Putamen (tissue), 1 donor: ENCODE measurements around the gene SLC34A1.

ENCODE experiments used
- DNase-seq: peaks from one replicate; pipeline ENCODE4 v3.0.0-alpha.2; 2016; ENCODE audit warnings: low spot score

The SLC34A1 gene

DNA sequence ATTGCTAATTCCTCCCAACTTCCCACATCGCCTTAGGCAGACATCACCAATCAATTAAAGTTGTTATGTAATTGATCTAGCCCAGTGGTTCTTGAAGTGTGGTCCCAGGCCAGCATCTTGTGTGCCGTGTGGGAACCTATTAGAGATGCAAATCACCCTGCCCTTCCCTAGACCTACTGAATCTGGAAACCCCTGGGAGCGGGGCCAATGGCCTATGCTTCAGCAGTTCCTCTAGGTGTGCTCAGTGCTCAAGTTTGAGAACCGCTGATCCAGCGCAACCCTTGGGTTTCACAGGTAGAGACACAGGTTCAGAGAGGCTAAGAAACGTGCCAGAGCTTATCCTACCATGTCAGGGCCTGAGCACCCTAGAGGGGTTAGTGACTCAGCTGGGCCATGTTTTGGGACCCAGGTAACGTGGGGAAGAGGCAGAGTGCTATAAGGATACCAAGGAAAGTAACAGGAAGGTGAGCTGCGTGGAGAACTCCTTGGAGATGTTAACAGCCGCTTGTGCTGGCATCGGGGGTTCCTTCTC is 4.4 kb downstream of the SLC34A1 start:
- no peak for DNase-seq

DNA sequence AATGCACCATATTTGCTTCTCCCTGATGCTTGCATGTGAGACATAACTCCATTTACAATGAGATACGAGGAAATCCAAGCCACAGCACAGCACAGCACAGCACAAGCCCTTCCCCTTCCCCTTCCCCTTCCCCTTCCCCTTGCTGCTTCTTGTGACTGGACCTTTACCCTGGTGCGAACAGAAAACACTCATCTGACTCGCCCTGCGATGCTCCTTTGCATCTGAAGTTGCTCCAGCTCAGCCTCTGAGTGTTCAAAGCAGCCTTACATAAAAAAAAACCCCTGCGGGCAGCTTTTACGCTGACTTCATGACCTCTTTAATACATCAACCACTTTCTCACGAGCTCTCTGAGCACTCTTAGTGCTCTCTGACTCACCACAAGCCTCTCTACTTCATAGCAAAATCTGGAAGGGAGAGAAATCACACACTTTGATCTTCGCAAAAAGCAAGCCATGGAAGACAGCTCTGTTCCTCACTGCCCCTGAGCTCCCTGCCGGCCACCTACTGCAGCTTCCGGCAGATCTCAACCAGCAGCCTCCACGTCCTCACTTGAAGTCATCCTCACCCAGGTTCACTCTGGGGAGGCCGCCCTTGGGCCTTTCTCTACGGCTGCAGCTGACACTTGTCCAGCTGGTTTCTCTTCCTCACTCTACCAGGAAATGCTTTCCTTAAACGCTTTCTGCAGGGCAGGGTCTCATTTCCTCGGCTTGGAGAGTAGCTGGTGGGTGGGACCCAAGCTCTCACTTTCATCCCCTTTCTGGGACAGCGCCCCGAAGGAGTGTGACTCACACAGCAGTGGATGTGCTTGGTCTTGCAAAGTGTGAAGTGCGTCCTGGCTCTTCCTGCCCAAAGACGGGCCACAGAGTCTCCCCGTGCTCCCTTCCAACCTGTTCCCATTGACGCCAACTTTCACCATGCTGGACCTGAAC is 5.3 kb downstream of the SLC34A1 start:
- no peak for DNase-seq

DNA sequence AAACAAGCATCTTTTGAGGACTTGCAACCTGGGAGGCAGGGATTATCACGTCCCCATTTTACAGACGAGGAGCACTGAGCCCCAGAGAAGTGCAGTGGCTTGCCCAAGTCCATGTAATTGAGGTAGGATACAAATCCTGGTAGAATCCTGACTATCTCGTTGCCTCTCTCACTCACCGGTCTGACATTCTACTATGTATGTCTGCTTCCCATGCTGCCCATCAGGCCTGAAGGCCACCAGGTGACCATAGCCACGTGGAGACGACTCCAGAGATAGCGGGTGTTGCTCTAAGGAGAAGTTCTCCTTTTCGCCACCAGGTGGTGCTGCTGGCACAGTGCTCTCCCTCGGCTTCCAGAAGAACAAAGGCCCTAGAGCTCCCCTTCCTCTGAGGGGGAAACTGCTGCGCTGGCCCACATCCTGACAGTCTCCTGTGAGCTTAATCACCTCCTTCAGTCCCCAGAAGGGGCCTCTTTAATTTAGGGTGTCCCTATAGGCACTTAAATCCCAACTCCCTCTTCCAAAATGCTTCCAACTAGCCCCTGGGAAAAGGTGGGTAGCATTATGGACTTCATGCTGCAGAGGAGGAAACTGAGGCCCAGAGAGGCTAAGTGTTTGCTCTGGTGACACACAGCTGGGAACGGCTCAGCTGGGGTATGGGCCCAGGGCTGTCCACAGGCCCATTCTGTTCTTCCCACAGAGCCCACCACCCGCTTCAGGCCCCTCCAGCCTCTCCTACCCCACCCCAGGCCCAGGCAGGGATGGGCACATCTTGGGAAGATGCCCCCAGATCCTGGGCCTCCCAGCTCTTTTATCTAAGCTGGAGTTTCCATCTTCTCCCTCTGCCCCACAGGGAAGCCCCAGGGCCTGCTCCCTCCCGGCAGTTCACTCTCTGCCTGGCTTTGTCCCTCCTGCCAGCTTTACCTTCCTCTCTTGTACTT is 6.4 kb downstream of the SLC34A1 start:
- peak; percentile 62 for DNase-seq

DNA sequence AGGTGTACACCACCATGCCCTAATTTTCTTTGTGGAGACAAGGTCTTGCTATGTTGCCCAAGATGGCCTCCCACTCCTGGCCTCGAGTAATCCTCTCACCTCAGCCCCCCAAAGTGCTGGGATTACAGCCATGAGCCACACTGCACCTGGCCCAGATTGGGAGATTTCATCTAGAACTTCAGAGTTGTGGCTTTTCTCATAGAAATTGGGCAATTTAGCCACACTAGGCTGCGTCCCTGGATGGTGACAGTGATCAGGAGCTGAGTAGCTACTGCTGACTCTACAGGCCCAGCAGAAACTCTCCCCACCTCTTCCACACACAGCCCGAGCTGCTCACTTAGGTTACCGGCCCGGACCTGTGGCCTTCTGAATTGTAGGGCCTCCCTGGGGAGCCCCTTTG is 8.5 kb downstream of the SLC34A1 start:
- DNase-seq, result no peak

DNA sequence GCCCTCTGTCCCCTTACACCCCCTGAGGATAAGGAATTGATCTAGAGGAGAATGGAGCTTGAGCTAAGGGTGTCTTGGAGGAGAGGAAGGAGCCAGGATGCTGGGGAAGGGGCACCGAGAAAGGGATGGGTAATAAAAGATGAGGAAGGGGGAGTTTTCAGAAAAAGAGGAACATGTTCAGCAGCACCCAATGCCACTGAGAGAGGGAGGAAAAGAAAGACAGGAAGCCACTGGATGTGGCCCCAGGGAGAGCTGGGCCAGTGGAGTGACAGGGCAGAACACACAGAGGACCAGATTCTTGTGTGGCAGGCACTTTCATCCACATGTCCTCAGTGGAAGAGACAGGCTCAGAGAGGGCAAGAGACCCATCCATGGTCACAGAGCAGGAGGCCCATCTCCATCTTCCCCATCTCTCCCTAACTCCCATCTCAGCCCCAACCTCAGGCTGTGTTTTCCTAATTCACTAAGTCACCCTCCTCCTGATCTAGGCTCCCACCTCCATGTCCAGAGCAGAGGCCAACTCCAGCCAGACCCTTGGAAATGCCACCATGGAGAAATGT is 9.1 kb downstream of the SLC34A1 start:
- DNase-seq, result no peak

DNA sequence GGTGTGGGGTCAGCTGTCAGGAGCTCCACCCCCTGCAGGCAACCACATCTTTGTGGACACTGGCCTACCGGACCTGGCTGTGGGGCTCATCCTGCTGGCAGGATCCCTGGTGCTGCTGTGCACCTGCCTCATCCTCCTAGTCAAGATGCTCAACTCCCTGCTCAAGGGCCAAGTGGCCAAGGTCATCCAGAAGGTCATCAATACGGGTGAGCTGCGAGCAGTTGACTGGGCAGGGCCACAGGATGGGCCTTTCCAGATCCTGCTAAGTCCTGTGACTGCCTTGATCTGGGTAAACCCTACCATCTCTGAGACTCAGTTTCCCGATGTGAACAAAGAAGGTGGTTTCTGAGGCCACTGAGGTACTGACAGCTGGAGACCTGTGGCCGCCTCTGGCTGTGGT is 9.8 kb downstream of the SLC34A1 start:
- DNase-seq, result no peak

DNA sequence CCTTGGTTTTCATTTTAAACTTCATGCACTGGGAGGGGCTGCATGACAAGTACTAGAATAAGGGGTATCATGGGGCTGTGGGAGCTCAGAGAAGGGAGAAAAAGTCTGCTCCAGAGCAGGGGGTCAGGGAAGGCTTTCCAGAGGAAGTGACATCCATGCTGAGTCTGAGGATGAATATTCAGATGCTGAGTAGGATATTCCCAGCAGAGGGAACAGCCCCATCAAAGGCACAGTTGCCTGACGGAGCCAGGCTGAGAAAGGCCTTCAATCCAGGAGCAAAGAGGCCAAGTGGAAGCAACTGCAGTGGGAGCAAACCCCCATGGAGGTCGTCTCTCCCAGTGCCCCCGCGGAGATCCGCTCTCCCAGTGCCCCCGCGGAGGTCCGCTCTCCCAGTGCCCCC is 11.8 kb downstream of the SLC34A1 start:
- no peak for DNase-seq

DNA sequence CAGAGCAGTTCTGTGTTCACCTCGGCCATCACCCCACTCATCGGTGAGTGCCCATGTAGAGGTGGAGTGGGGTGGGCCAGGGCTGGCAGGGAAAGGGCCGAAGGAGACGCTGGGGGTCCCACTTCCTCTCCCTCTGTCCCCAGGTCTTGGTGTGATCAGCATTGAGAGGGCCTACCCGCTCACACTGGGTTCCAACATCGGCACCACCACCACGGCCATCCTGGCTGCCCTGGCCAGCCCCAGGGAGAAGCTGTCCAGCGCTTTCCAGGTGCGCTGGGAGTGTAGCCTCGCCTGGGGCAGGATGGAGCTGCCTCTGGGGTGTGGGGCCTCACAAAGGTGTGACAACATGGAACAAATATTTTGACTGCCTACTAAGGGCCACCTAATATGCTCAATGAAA is 12.6 kb downstream of the SLC34A1 start:
- no peak for DNase-seq

DNA sequence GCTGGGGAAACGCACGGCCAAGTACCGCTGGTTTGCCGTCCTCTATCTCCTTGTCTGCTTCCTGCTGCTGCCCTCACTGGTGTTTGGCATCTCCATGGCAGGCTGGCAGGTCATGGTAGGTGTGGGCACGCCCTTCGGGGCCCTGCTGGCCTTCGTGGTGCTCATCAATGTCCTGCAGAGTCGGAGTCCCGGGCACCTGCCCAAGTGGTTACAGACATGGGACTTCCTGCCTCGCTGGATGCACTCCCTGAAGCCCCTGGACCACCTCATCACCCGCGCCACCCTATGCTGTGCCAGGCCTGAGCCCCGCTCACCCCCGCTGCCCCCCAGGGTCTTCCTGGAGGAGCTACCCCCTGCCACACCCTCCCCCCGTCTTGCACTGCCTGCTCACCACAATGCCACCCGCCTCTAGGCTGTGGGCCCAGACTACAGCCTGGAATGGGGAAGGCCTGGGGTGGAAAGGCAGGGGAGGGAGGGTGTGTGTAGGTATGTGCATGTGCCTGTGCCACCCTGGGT is 13.7 kb downstream of the SLC34A1 start:
- no peak for DNase-seq

DNA sequence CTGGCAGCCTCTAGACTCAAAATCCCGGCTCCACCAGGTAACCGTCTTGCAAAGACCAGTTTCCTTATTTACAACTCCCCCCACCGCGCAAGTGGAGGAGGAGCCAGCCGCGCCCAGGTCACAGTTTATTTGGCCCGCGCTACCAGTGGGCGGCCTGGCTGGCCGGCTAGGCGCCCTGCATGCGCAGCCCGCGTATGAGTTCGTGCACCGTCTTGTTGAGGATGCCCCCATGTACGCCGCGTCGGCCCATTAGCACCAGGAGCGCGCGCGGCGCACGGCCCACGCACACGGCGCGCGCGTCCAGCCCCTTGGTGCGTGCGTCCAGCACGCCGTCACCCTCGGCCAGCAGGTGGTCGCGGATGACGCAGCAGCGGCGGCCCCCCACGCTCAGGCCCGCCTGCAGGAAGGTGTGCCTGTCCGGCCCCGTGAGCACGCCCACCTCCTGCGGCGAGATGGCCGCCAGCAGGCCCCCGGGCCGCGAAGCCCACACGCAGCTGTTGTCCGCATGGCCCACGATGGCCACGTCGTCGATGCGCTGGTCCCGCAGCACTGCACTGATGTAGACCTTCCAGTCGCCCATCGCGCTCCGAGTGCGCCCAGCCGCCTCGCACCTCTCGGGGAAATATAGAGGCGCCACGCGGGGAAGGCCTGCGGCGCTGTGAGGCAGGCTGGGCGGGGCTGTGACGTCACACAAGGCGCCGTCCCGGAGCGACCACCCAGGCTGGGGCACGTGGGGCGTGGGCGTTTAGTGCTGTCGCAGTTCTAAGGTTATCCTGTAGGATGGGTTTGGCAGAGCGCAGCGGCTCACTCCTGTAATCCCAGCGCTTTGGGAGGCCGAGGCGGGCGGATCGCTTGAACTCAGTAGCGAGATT is 16.0 kb downstream of the SLC34A1 start, which contains the start of gene PFN3:
TSS of gene PFN3 (minus strand) at position 665 of the 872 bp plus-strand sequence. CDS start at position 580, 85 bp downstream.
- DNase-seq, result no peak

DNA sequence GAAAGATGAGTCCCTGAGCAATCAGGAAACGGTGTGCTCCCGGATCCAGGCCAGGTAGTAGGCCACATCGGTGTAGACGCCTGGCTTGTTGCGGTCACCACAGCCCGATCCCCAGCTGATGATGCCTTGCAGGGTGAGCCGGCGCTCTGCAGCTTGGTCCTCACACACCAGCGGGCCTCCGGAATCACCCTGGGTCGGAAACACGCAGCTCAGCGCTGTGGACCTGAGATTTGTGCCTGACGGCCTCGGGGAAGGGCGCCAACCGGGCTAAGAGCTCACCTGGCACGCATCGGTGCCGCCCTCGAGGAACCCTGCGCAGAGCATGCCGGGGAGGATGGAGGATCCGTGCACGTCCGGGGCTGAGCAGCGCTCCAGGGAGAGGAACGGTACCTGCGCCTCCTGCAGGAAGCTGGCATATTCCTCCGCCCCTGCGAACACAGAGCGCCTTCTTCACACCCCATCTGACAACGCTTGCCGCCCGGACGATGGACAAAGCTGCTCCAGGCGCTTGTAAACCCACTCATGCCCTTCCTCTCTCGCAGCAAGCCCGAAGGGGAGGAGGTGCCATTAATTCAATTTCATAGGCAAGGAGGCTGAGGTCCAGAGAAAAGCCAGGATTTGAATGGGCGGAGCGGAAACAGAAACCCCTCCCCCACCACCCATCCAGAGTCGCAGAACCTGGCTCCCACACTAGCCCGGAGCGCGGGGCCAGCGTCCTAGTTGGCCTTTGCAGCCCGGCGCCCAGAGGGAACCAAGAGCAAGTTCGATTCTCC is 18.2 kb downstream of the SLC34A1 start:
- peak; percentile 58 for DNase-seq

DNA sequence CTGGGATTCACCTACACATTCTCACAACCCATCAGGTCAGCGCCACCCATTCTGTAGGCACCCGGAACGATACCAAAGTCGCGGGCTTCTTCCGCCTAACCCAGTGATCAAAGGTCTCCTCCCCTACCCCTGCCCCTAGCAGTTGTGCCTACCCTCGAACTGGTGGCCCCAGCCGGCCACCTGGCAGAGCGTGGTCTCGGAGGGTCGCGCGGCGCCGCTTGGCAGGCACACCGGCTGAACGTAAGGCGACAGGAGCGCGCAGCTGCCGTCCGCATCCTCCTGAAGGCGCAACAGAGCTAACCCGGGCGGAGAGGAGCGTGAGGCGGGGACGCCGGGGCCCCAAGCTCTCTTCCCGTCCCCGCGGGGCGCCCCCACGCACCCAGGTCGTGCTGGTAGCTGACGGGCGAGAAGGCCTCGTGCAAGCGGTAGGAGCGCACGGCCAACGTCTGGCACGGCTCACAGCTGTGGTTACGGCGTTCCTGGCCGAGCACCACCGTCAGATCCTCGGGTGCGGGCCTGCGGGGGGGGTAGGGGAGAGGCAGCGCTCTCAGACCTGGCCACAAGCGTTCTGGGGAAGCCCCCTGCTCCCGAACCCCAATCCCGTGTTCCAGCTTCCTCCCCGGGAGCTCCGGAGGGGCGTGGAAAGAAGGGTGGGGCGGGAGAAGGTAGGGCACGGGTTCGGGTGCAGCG is 19.0 kb downstream of the SLC34A1 start:
- DNase-seq, result no peak

DNA sequence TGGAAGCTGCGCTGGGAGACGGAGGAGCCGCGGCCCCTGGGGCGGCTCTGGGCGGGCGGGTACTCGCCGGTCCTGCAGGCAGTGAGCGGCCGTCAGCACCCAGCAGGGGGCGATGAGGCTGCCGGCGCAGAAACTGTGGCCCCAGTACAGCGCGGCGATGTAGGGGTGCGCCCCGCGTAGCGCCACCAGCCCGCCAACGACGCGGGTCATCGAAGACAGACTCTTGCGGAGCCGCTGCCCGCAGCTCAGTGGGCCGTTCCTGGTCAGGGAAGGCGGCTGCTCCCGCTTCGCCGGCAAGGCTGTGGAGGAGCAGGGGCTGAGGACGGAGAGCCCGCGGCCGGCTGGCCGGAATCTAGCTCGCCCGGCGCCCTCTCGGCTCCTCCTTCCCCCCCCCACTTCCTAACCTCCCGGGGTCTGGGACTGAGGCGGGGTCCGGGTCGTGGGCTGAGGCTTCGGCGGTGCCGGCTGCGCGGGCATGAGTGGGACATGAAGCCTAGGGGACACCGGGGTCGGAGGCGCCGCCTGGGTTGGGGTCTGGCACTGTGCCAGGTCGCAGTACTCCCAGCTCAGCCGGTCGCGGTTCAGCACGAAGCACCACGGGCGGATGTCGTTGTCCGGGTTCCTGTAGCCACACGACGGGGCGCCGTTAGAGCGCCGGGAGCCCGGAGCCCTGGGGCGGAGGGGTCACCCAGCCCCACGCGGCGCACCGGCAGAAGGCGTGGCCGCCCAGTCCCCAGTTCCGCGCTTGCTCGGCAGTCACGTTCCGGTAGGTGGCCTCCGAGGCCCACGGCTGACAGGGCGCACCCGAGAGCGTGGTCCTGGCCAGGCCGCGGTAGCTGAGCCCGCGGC is 19.8 kb downstream of the SLC34A1 start:
- DNase-seq, result peak; percentile 49

DNA sequence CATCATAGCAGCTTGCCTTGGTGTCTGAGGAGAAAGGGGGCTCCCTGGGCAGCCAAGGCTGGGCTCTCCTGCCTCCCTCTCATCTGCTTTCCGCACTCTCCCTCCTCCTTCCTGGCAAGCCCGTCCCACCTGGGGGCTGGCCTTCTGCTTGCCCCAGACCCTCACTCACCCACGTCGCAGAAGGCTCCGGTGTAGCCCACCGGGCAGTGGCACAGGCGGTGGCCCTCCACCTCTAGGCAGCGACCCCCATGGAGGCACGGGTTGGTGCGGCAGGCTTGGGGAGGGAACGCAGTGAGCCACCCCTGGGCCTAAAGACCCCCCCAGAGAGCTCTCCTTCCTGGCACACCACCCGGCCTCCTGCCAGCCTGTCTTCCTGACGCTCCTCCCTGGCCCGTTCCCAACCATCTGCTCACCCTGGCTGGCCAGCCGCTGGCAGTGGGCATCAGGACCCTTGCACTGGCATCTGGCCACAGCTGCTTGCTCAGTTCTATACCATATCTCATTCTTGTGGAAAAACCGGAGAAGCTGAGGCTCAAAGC is 20.5 kb downstream of the SLC34A1 start:
- no peak for DNase-seq

DNA sequence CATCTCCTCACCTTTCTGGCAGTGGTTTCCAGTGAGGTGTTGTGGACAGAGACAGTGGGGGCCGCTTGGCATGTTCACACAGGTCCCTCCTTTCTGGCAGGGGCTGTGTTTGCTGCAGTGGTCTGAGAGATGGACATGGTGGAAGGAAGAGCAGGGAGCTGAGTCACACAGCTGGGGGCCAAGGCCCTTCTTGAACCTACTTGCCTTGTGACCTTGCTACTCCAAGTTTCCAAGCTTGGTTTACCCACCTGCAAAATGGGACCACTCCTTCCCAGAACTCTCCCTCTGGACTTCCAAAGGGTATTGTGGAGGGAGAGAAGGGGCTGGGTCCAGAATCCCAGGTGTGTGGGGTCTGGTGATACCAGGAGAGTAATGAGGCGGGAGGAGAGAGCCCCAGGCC is 21.1 kb downstream of the SLC34A1 start:
- DNase-seq, result no peak

DNA sequence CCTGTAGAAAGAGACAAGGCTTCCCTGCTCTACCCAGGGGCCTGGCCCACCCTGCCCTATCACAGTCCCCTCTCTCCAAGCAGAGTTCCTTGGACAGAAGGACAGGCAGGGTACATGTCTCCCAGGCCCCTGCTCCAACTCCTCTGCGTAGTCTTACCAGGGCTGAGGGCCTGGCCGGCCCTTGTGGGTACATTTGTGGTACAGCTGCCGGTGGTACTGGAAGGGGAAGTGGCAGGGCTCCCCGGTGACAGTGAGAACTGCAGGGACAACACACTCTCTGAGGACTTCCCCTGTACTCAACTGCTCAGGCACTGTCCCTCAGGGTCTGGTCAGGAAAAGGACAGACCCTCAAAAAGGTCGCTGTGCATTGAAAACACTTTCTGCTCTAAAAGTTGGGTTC is 21.6 kb downstream of the SLC34A1 start:
- DNase-seq, result no peak

DNA sequence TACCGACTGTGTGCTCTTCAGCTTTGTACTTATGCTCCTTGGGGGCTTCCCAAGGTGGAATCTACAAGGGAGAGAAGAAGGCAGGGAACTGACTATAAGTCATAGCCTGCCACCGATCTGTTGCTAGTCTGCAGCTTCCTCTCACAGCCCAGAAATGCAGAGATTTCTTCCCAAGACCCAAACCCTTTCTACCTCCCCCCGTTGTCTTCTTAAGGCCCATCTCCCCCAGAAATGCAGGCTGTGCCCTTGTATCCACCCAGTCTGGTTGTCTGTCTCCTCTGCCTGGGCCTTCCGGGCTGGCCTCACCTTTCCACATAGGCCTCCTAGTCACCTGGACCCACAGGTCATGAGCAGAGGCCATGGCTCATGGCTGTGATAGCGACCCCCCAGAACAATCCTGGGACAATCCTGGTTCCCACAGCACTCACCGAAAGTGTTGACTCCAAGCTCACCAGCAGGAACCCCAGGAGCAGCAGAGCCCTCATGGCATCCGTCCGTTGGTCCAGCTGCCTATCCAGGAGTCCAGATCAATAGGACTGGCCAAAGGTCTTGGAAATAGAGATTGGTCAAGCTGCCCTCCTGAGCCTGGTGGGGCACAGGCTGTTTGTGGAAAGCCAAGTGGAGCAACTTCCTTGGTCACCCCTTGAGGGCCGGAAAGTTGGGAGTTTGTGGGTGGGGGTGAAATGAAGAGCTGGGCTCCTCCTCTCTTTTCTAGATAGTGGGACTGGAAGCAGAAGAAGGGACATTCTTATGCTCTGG is 25.0 kb downstream of the SLC34A1 start, which contains the start of gene F12:
TSS of gene F12 (minus strand) at position 522 of the 759 bp plus-strand sequence. CDS start at position 485, 37 bp downstream.
- no peak for DNase-seq
